OCI-LY1 (cell line): ENCODE results near the gene RBM43.
"Not testable (repeated sequence)": the region's sequence is repeated elsewhere in the genome, so short reads cannot be mapped to it uniquely, and the experiment has no call there.

Experiments
- H2AFZ ChIP-seq: fragments of 200-600 bp; sonication (generic), shearing (Covaris generic); 2 replicates; pipeline ENCODE4 v1.6.0; 2014; ENCODE audit warnings: antibody characterized with exemption, mild to moderate bottlenecking, low read length
- H3F3A ChIP-seq: fragments of 200-600 bp; sonication (generic), shearing (Covaris generic); 2 replicates; pipeline ENCODE4 v1.6.0; 2014; ENCODE audit warnings: mild to moderate bottlenecking, antibody characterized with exemption, low read length, moderate library complexity; ENCODE audit not compliant: insufficient read depth
- H3K27ac ChIP-seq: fragments of 200-600 bp; sonication (generic); 2 replicates; pipeline ENCODE4 v1.5.1; 2014; ENCODE audit warnings: low read length, mixed run types, mild to moderate bottlenecking, low read depth; ENCODE audit not compliant: poor library complexity, severe bottlenecking
- H3K27me3 ChIP-seq: fragments of 200-600 bp; sonication (generic); 2 replicates; pipeline ENCODE4 v1.6.0; 2014; ENCODE audit warnings: antibody characterized with exemption, mild to moderate bottlenecking, low read length, moderate library complexity; ENCODE audit not compliant: insufficient read depth
- H3K36me3 ChIP-seq: fragments of 200-600 bp; sonication (generic); 2 replicates; pipeline ENCODE4 v1.6.1; 2014; ENCODE audit warnings: mild to moderate bottlenecking, antibody characterized with exemption, low read length, moderate library complexity, mixed read lengths; ENCODE audit not compliant: insufficient read depth
- H3K4me1 ChIP-seq: fragments of 200-600 bp; sonication (generic); 2 replicates; pipeline ENCODE4 v1.5.1; 2014; ENCODE audit warnings: mild to moderate bottlenecking, low read length, moderate library complexity; ENCODE audit not compliant: insufficient read depth, severe bottlenecking
- H3K4me2 ChIP-seq: fragments of 200-600 bp; sonication (generic), shearing (Covaris generic); 2 replicates; pipeline ENCODE4 v1.6.1; 2014; ENCODE audit warnings: low read length
- H3K4me3 ChIP-seq: fragments of 200-600 bp; sonication (generic); 2 replicates; pipeline ENCODE4 v1.5.1; 2014; ENCODE audit warnings: low read length, low read depth, mild to moderate bottlenecking, mixed read lengths; ENCODE audit not compliant: poor library complexity, severe bottlenecking
- H3K79me2 ChIP-seq: fragments of 200-600 bp; shearing (Covaris generic); 2 replicates; pipeline ENCODE4 v1.6.1; 2016; ENCODE audit warnings: mixed run types, low read length, mixed read lengths; ENCODE audit not compliant: insufficient read depth
- H3K9ac ChIP-seq: fragments of 200-600 bp; sonication (generic), shearing (Covaris generic); 2 replicates; pipeline ENCODE4 v1.6.1; 2014; ENCODE audit warnings: mild to moderate bottlenecking, low read length, mixed read lengths
- H3K9me2 ChIP-seq: fragments of 200-600 bp; sonication (generic), shearing (Covaris generic); 2 replicates; pipeline ENCODE4 v1.6.1; 2014; ENCODE audit warnings: low read depth, mild to moderate bottlenecking, low read length, mixed read lengths
- H3K9me3 ChIP-seq: fragments of 200-600 bp; shearing (Covaris generic); 2 replicates; pipeline ENCODE4 v1.6.1; 2014; ENCODE audit warnings: low read length, mixed read lengths
- H4K20me1 ChIP-seq: fragments of 200-600 bp; sonication (generic), shearing (Covaris generic); 2 replicates; pipeline ENCODE4 v1.6.0; 2016; ENCODE audit warnings: mild to moderate bottlenecking, low read length; ENCODE audit not compliant: insufficient read depth
- EZH2 ChIP-seq: fragments of 200-600 bp; sonication (generic), shearing (Covaris generic); IDR thresholded peaks from 2 replicates; pipeline ENCODE4 v1.8.0; 2017; ENCODE audit warnings: borderline replicate concordance, mixed run types, mild to moderate bottlenecking, antibody characterized with exemption, low read length, moderate library complexity, mixed read lengths
- TF ChIP-seq, protein P1 (sequence below): fragments of 200-600 bp; sonication (generic), shearing (Covaris generic); IDR thresholded peaks from 2 replicates; pipeline ENCODE4 v1.5.1; 2017; ENCODE audit warnings: mild to moderate bottlenecking, antibody characterized with exemption, low read length, moderate library complexity, mixed read lengths

The RBM43 gene

DNA sequence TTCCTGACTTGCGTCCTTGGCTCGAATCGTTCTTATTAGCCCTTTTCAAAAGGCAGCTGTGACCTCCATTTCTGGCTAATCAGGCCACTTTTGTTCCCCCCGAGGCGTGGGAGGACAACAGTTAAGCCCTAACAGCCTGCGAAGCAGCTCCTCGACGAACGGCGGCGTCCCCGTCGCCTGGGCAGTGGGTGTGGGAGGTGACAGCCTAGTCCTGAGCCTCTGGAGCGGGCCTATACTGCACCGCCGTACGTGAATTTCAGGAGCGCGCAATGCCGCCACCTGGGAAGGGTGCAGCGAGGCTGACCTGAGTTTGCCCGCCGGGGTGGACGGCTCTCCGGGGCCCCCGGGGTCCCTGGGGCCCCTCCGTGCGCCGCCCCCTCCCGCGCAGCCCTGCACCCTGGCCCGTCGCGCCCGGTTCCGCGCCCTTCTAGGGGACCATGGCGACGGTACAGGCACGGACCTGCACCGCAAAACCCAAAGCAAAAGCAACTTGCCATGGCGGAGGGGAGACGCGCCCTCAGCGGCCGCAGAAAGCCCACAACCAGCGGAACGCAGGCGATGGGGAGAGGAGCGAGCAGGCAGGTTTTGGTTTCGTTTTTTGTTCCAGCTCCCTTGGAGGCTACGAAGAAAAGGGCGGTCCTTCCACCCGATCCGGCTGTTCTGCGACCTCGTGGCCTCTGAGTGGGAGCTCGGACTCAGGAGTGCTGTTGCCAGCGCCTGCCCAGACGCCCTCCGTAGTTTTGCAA is at the start of gene RBM43:
TSS of gene RBM43 (minus strand) at position 633 of the 746 bp plus-strand sequence. CDS start at position 497, 136 bp downstream.
- Histone ChIP-seq H2AFZ (peak within 1 kb of the TSS; percentile 21), H4K20me1 (no peaks in the 10 kb centered on the region), H3K4me3 (peak within 1 kb of the TSS; percentile 71), H3K4me1 (peaks cover 17% of the 10 kb centered on the region), H3K9me2 (no peaks in the 10 kb centered on the region), H3K36me3 (no peaks in the 10 kb centered on the region), H3K27ac (peak within 1 kb of the TSS; percentile 62), H3K4me2 (peak within 1 kb of the TSS; percentile 68), H3K9ac (peak within 1 kb of the TSS; percentile 76), H3F3A (no peaks in the 10 kb centered on the region), H3K9me3 (no peaks in the 10 kb centered on the region), H3K27me3 (no peaks in the 10 kb centered on the region), H3K79me2 (no peaks in the 10 kb centered on the region)
- TF ChIP-seq, protein P1, sequence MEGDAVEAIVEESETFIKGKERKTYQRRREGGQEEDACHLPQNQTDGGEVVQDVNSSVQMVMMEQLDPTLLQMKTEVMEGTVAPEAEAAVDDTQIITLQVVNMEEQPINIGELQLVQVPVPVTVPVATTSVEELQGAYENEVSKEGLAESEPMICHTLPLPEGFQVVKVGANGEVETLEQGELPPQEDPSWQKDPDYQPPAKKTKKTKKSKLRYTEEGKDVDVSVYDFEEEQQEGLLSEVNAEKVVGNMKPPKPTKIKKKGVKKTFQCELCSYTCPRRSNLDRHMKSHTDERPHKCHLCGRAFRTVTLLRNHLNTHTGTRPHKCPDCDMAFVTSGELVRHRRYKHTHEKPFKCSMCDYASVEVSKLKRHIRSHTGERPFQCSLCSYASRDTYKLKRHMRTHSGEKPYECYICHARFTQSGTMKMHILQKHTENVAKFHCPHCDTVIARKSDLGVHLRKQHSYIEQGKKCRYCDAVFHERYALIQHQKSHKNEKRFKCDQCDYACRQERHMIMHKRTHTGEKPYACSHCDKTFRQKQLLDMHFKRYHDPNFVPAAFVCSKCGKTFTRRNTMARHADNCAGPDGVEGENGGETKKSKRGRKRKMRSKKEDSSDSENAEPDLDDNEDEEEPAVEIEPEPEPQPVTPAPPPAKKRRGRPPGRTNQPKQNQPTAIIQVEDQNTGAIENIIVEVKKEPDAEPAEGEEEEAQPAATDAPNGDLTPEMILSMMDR: 0 out of 2 replicates have a peak, but pooled peaks have one; percentile 3
- no peak for TF ChIP-seq EZH2

DNA sequence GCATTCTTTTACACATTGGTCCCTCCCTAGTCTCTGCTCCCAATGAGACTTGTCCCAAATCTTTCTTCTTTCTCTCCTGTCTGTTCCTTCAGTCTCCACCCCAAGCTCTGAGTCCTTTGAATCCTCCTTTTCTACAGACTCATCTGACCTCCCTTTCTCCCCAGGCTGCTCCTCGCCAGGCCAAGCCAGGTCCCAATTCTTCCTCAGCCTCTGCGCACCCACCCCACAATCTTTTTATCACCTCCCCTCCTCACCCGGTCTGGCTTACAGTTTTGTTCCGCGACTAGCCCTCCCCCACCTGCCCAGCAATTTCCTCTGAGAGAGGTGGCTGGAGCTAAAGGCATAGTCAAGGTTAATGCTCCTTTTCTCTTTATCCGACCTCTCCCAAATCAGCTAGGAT is 48.6 kb upstream of the RBM43 start:
- not testable (repeated sequence) for H2AFZ ChIP-seq, H3K9me3 ChIP-seq, H3K27me3 ChIP-seq, H4K20me1 ChIP-seq, H3F3A ChIP-seq, H3K4me3 ChIP-seq, H3K36me3 ChIP-seq, H3K9ac ChIP-seq, H3K9me2 ChIP-seq, H3K4me1 ChIP-seq, H3K27ac ChIP-seq, H3K4me2 ChIP-seq, H3K79me2 ChIP-seq

GRCh38 chr2:151306621-151307020 is 45.0 kb upstream of the RBM43 start:
- Histone ChIP-seq H3F3A (no peaks in the 10 kb centered on the region), H3K36me3 (no peaks in the 10 kb centered on the region), H3K9me3 (no peaks in the 10 kb centered on the region), H3K4me1 (no peaks in the 10 kb centered on the region), H3K4me3 (no peak overlapping the region), H4K20me1 (no peaks in the 10 kb centered on the region), H3K9ac (no peak overlapping the region), H3K27me3 (no peaks in the 10 kb centered on the region), H3K4me2 (no peak overlapping the region), H3K9me2 (no peaks in the 10 kb centered on the region), H2AFZ (no peak overlapping the region), H3K27ac (no peak overlapping the region), H3K79me2 (no peaks in the 10 kb centered on the region)
- TF ChIP-seq, protein P1: no peak
- TF ChIP-seq EZH2: no peak
